Endometrial microvascular endothelial cells (primary cell): ENCODE results near the gene TOB1. TPM values are rescaled to one million over a fixed set of nuclear protein-coding genes. Genes with fewer than 3 reads are reported as not detected.

Experiments
- in situ Hi-C: cut with HindIII; loops from 2 replicates; pipeline ENCODE4 v1.10.0; 2017; ENCODE audit warnings: low sequenced_read_pairs, low pct_unique_long_range_greater_than_20kb; ENCODE audit errors: inconsistent ontology term
- total RNA-seq: library from RNA; depleted of rRNA; stranded (reverse); fragments of >200 nt; gene quantifications from one replicate; pipeline ENCODE4 v1.2.3, GENCODE V29; 2015; ENCODE audit errors: inconsistent ontology term

TOB1 gene
- total RNA-seq, 1 donor from 2014 or later: 7.2 TPM

GRCh38 chr17:50837286-50837979, 28.7 kb downstream of the TOB1 start:
- in situ Hi-C loops: no loop called here

- in situ Hi-C loops: no loop called here
Observed at GRCh38 chr17:50836826-50837225, 29.3 kb downstream of the TOB1 start.

GRCh38 chr17:50835301-50836234, 30.6 kb downstream of the TOB1 start, which contains the start of gene WFIKKN2:
Gene WFIKKN2, plus strand, starts transcription at chr17:50835586. Its CDS starts 352 bp downstream, at chr17:50835938.
- in situ Hi-C loops: no loop called here

- in situ Hi-C loops: no loop called here
Observed at GRCh38 chr17:50834429-50835300, 31.5 kb downstream of the TOB1 start.

GRCh38 chr17:50833510-50834428, 32.4 kb downstream of the TOB1 start:
- in situ Hi-C loops: no loop called here

- in situ Hi-C loops: no loop called here
Observed at GRCh38 chr17:50832864-50833381, 33.2 kb downstream of the TOB1 start.

- in situ Hi-C loops: no loop called here
Observed at GRCh38 chr17:50832267-50832863, 33.8 kb downstream of the TOB1 start.

- in situ Hi-C loops: no loop called here
Observed at GRCh38 chr17:50831471-50831928, 34.7 kb downstream of the TOB1 start.

- in situ Hi-C loops: no loop called here
Observed at GRCh38 chr17:50830994-50831393, 35.2 kb downstream of the TOB1 start.

- in situ Hi-C loops: no loop called here
Observed at GRCh38 chr17:50830352-50830751, 35.8 kb downstream of the TOB1 start.

GRCh38 chr17:50829332-50829731, 36.8 kb downstream of the TOB1 start:
- in situ Hi-C loops: no loop called here

- in situ Hi-C loops: no loop called here
Observed at GRCh38 chr17:50828508-50829170, 37.5 kb downstream of the TOB1 start.

- in situ Hi-C loops: no loop called here
Observed at GRCh38 chr17:50825188-50825587, 41.0 kb downstream of the TOB1 start.

GRCh38 chr17:50824429-50824828, 41.7 kb downstream of the TOB1 start:
- in situ Hi-C loops: no loop called here

- in situ Hi-C loops: no loop called here
Observed at GRCh38 chr17:50822550-50822949, 43.6 kb downstream of the TOB1 start.

GRCh38 chr17:50820651-50821050, 45.5 kb downstream of the TOB1 start:
- in situ Hi-C loops: no loop called here
